Astrocyte (in vitro differentiated cells and primary cell): ENCODE results near the gene PRMT3.

Source experiments
- EZH2 ChIP-seq: IDR thresholded peaks from 2 replicates; pipeline ENCODE4 v1.6.1; 2012; ENCODE audit warnings: mild to moderate bottlenecking, low read length, inconsistent platforms; ENCODE audit not compliant: insufficient read depth
- TF ChIP-seq, protein P1 (sequence below): IDR thresholded peaks from 2 replicates; pipeline ENCODE4 v1.5.1; 2011; ENCODE audit warnings: low read depth, mild to moderate bottlenecking, inconsistent platforms, low read length, moderate library complexity; ENCODE audit not compliant: insufficient read depth

- TF ChIP-seq EZH2: no peak
- TF ChIP-seq, protein P1, sequence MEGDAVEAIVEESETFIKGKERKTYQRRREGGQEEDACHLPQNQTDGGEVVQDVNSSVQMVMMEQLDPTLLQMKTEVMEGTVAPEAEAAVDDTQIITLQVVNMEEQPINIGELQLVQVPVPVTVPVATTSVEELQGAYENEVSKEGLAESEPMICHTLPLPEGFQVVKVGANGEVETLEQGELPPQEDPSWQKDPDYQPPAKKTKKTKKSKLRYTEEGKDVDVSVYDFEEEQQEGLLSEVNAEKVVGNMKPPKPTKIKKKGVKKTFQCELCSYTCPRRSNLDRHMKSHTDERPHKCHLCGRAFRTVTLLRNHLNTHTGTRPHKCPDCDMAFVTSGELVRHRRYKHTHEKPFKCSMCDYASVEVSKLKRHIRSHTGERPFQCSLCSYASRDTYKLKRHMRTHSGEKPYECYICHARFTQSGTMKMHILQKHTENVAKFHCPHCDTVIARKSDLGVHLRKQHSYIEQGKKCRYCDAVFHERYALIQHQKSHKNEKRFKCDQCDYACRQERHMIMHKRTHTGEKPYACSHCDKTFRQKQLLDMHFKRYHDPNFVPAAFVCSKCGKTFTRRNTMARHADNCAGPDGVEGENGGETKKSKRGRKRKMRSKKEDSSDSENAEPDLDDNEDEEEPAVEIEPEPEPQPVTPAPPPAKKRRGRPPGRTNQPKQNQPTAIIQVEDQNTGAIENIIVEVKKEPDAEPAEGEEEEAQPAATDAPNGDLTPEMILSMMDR: no peak
Measured at GRCh38 chr11:20363500-20364340, 23.8 kb upstream of the PRMT3 start, which contains the start of gene HTATIP2.
